Measurements from ENCODE around the gene LGSN.

GRCh38 chr6:63280639-63281180 lies 39.1 kb downstream of the LGSN start:
- TF ChIP-seq CTCF (IDR thresholded peaks at IDR 0.05; ENCODE audit: low read depth, low read length) (no peak), EZH2phosphoT487 (IDR thresholded peaks at IDR 0.05; ENCODE audit: low read depth) (no peak)
